ENCODE results near the gene RACK1.
A peak's percentile ranks its signal among the peaks of the same experiment; 100 is the strongest.
"Not testable (repeated sequence)": the region's sequence is repeated elsewhere in the genome, so short reads cannot be mapped to it uniquely, and the experiment has no call there.

The RACK1 gene

DNA sequence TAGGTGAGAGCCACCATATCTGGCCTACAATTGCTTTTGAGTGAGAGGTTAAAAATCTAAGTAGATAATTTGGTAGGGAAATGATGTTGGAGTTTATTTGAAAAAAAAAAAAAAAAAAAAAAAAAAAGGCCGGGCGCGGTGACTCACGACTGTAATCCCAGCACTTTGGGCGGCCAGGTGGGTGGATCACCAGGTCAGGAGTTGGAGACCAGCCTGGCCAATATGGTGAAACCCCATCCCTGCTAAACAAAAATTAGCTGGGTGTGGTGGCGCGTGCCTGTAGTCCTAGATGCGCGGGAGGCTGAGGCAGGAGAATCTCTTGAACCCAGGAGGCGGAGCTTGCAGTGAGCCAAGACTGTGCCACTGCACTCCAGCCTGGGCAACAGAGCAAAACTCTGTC, 29.5 kb downstream of the RACK1 start:
- not testable (repeated sequence) for DNase-seq (ENCODE audit: low spot score)

GRCh38 chr5:181212934-181213333, 30.8 kb downstream of the RACK1 start:
- no peak for DNase-seq (ENCODE audit: low spot score)

DNA sequence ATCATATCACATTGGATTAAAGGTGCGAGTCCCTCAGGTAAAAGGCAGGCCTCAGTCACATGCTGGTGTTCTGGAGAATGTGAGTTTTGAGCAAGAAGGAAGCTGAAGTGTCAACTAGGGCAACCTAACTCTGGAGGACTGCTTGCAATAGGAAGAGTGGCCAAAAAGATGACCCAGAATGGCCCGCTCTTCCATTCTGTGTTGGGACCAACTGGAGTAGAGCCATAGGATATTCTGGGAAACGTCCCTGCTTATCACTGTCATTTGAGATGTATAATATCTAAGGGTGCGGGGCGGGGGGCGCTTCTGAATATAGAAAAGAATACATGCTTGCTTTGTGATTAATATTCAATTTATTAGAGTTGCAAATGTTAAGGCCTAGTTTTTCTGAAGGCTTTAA, 31.6 kb downstream of the RACK1 start:
- no peak for DNase-seq (ENCODE audit: low spot score)

GRCh38 chr5:181211208-181211607, 32.5 kb downstream of the RACK1 start:
- DNase-seq (ENCODE audit: low spot score): no peak

- DNase-seq (ENCODE audit: low spot score): not testable (repeated sequence)
Measured at GRCh38 chr5:181210698-181211097, 33.0 kb downstream of the RACK1 start.

- not testable (repeated sequence) for DNase-seq (ENCODE audit: low spot score)
Measured at GRCh38 chr5:181210148-181210547, 33.6 kb downstream of the RACK1 start.

- DNase-seq (ENCODE audit: low spot score): not testable (repeated sequence)
Measured at GRCh38 chr5:181209006-181209405, 34.7 kb downstream of the RACK1 start.

DNA sequence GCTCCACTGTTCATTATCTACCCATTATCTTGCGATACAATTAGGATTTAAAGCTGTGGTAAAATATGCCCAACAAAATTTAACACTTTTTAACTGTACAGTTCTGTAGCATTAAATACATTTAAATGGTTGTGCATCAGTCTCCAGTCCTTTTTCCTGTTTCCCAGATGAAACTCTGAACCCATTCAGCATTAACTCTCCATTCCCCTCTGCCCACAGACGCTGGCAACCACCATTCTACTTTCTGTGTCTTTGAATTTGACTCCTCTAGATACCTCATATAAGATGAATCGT, 35.8 kb downstream of the RACK1 start:
- DNase-seq (ENCODE audit: low spot score): no peak

DNA sequence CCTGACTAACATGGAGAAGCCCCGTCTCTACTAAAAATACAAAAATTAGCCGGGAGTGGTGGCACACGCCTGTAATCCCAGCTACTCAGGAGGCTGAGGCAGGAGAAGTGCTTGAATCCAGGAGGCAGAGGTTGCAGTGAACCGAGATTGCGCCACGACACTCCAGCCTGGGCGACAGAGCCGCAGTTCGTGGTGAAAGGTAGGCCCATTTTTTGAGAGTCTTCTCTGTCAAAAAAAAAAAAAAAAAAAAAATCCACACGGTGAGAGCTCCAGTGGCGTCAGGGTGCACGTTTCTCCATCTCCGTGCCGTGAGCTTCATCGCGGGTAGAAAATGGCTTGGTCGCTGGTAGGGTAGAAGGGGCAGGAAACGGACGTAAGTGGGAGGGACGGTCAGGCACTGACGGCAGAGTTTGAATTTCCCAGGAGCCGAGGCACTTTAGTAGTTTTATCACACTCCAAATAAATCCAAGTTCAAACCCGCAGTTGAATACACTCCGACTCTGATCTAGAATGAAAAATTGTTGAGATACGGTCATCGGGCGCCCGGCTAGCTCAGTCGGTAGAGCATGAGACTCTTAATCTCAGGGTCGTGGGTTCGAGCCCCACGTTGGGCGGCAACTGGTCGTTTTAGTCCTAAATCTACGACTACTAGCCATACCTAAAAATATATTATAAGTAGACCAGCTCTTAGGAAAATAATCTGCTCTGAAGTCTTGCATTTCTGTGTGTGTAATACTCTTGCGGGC, 36.3 kb downstream of the RACK1 start:
- peak; percentile 62 for DNase-seq (ENCODE audit: low spot score)

- no peak for DNase-seq (ENCODE audit: low spot score)
Measured at GRCh38 chr5:181205761-181206649, 37.7 kb downstream of the RACK1 start.

DNA sequence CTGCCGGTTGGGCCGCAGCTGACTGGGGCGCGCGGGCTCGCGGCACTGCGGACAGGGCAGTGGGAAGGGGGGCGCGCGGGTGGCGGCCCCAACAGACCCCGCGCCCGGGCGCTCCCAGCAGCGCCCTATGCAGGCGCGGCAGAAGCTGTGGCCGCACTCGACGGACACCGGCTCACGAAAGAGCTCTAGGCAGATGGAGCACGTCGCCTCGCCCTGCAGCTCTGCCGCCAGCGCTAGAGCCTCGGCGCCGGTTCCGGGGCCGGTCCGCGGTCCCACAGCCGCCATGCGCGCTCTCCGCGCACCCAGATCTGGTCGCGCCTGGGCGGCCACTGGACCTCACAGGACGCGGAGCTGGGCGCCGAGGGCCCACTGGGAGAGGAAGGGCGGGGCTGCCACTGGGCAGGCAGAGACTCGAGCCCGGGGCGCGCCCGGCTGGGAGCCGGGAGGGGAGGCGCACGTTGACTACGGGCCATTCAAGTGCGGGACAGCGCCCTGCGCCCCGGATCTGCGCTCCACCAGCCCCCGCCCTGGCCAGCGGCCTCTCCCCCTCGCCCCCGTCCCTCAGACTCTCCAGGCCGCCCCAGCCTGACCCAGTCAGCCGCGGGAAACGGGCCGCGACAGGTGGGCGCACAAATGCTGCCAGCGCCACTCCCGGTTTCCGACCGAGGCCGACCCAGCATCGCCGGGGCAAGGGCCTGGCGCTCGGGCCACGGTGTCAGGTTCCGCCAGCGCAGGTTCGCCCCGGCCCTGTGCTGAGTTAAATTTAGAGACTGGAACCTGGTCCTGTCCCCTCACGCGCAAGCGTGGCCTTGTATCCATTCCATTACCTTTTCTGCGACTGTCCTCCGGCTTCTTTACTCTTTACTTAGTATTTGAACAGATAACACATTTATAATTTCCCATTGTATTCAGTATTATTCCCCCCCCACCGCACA, 38.6 kb downstream of the RACK1 start, which contains the start of gene TRIM7:
Gene TRIM7, minus strand, starts transcription at position 371 of the 935 bp plus-strand sequence. Its CDS starts 86 bp downstream, at position 285.
- DNase-seq (ENCODE audit: low spot score): no peak

DNA sequence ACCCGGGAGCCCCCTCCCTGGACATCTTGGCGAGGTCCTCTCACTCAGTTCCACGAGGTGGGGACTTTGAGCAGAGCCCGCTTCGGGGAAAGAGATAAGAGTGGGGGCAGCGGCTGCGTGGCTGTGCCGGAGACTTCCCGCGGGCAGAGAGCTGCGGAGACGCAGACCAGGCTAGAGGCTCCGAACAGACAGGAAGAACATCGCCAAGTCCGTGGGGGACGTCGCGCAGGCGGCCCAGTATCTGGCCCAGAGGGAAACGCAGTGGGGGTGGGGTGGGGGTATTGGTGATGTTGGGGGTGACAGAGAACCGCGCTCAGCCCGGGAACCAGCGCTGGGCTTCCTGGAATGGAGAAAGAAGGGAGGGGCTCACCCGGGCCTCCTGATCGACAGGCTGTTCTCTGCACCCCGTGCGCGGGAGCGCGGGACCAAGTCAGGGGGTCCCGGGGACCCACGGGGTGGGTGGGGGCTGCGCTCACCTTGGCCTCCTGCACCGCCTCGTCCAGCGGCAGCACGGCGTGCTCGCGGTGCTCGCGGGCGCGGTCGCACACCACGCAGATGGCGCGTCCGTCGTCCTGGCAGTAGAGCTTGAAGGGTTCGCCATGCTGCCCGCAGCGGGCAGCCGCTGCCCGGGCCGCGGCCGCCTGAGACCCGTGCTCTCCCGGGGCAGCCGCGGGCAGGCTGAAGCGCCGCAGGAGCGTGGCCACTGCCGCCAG, 39.4 kb downstream of the RACK1 start:
- DNase-seq (ENCODE audit: low spot score): no peak

- DNase-seq (ENCODE audit: low spot score): no peak
Measured at GRCh38 chr5:181203777-181204112, 40.0 kb downstream of the RACK1 start.

GRCh38 chr5:181203093-181203711, 40.5 kb downstream of the RACK1 start:
- DNase-seq (ENCODE audit: low spot score): no peak

DNA sequence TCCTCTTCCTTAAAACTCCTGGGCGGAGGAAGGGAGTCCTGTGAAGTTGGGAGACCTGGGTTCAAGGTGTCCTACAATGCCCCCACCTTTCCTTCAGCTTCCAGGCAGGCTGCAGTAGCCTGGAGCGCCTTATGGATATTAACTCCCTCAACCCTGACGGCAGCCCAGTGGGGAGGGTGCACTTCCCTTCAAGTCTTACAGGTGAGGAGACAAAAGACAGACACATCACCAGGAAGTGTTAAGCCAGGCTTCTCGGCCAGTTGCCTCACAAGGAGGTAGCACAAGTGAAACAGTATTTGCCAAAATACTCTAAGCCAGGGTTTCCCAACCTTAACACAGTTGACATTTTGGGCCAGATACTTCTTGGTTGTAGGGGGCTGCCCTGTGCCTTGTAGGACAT, 42.9 kb downstream of the RACK1 start:
- no peak for DNase-seq (ENCODE audit: low spot score)

- DNase-seq (ENCODE audit: low spot score): no peak
Measured at GRCh38 chr5:181199881-181200638, 43.6 kb downstream of the RACK1 start.

DNA sequence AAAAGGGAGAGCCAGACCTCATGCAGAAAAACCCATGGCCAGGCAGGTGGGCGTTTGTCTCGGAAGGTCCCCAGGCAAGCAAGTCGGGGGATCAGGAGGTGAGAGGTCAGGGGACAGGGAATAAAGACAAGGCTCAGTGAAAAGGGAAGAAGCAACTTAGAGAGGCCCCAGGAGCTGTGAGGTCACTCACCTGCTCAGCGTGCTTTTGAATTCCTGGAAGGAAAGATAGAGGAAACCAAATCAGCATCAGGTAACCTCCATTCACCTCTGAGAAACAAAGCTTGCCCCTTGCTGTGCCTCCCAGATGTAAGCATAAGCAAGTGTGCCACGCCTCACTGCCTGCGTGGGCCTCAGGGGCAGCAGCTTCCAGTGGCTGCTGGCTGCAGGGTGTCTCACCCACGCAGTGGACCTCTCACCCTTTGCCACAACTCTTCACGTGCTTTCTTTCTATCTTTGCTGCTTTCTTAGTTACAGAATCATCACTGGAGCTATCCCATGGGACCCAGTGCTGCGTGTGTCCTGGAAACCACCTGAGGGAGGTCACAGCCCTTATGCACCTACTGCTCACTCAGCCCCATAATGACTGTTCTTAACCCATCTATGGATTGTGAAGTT, 44.7 kb downstream of the RACK1 start:
- no peak for DNase-seq (ENCODE audit: low spot score)

DNA sequence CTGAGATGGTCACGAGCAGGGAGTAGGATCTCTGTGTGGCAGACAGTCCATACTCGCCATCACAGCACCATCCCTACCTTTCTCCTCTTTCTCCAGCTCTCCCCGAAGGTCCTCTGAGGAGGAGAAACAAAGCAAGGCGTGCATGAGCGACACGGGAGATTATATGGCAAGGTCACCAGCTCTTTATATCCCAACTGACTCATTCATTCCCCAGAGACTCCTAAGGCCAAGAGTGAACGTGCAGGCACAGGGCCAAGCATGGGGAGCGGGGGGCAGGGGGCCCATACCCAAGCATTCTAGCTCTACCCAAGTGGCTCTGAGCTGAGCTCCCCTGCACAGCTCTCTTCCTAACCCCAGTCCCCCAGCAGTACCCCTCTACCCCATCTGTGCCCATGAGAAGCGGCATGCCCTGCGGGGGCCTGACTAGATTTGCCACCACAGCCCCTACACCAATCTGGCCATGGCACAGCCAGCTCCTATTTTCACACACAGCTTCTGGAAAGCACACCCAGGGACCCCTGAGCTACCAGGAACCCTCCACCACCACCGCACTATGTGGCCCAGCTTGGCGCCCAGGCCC, 45.5 kb downstream of the RACK1 start:
- DNase-seq (ENCODE audit: low spot score): no peak

- DNase-seq (ENCODE audit: low spot score): no peak
Measured at GRCh38 chr5:181197326-181197951, 46.3 kb downstream of the RACK1 start.
